Neutrophil (primary cell): ENCODE data around the gene MEGF11.

Experiments used
- H3K27ac ChIP-seq: fragments of 200-600 bp; sonication (generic); 2 replicates; pipeline ENCODE4 v1.5.1; 2016; ENCODE audit warnings: mild to moderate bottlenecking, moderate library complexity
- H3K27me3 ChIP-seq: fragments of 200-600 bp; sonication (generic); 2 replicates; pipeline ENCODE4 v1.6.0; 2016; ENCODE audit warnings: mild to moderate bottlenecking
- H3K36me3 ChIP-seq: fragments of 200-600 bp; sonication (generic); 2 replicates; pipeline ENCODE4 v1.5.1; 2017
- H3K4me1 ChIP-seq, 2 experiments: fragments of 200-600 bp in 1 of 2; sonication (generic) in 1 of 2; 1 replicate in 1 of 2; 2 replicates in 1 of 2; pipeline versions ENCODE4 v1.5.1 to v1.6.1; 2013 to 2016; ENCODE audit warnings: low read depth in 1 of 2, low read length in 1 of 2, mild to moderate bottlenecking in 1 of 2, moderate library complexity in 1 of 2; ENCODE audit not compliant: control insufficient read depth in 1 of 2, insufficient read depth in 1 of 2
- H3K4me3 ChIP-seq, 2 experiments: fragments of 200-600 bp in 1 of 2; sonication (generic) in 1 of 2; 1 replicate in 1 of 2; 2 replicates in 1 of 2; pipeline ENCODE4 v1.5.1; 2013 to 2016; ENCODE audit warnings: low read depth in 1 of 2, low read length in 1 of 2, mild to moderate bottlenecking in 1 of 2, moderate library complexity in 1 of 2
- H3K9me3 ChIP-seq: fragments of 200-600 bp; sonication (generic); 2 replicates; pipeline ENCODE4 v1.5.1; 2016
- CTCF ChIP-seq: fragments of 200-600 bp; sonication (generic); IDR thresholded peaks from 2 replicates; pipeline ENCODE4 v1.5.1; 2016; ENCODE audit warnings: antibody characterized with exemption

MEGF11 gene

GRCh38 chr15:65887565-65887964, 366.0 kb downstream of the MEGF11 start:
- no peak overlapping the region for H3K27ac ChIP-seq

GRCh38 chr15:65885668-65886218, 367.8 kb downstream of the MEGF11 start:
- TF ChIP-seq CTCF: no peak
- Histone ChIP-seq H3K36me3 (peaks cover 83% of the 10 kb centered on the region), H3K4me1 (no peaks in the 10 kb centered on the region), H3K27ac (no peak overlapping the region), H3K4me3 (no peak overlapping the region), H3K9me3 (no peaks in the 10 kb centered on the region), H3K27me3 (no peaks in the 10 kb centered on the region)

More at GRCh38 chr15:65887565-65887964, 366.0 kb downstream of the MEGF11 start:
- Histone ChIP-seq H3K27me3 (no peaks in the 10 kb centered on the region), H3K36me3 (peaks cover 80% of the 10 kb centered on the region), H3K9me3 (no peaks in the 10 kb centered on the region), H3K4me3 (no peak overlapping the region), H3K4me1 (no peaks in the 10 kb centered on the region)
- TF ChIP-seq CTCF: no peak

- Histone ChIP-seq H3K27ac (no peak overlapping the region), H3K27me3 (no peaks in the 10 kb centered on the region), H3K9me3 (no peaks in the 10 kb centered on the region), H3K36me3 (peaks cover 85% of the 10 kb centered on the region), H3K4me1 (no peaks in the 10 kb centered on the region), H3K4me3 (no peak overlapping the region)
- no peak for TF ChIP-seq CTCF
Observed at GRCh38 chr15:65884511-65884910, 369.0 kb downstream of the MEGF11 start.

- peaks cover 85% of the 10 kb centered on the region for H3K36me3 ChIP-seq
- no peak for TF ChIP-seq CTCF
- no peaks in the 10 kb centered on the region for H3K9me3 ChIP-seq
- H3K27ac ChIP-seq: no peak overlapping the region
- H3K4me3 ChIP-seq: no peak overlapping the region
- H3K4me1 ChIP-seq: no peaks in the 10 kb centered on the region
- no peaks in the 10 kb centered on the region for H3K27me3 ChIP-seq
Observed at GRCh38 chr15:65883571-65883970, 370.0 kb downstream of the MEGF11 start.

GRCh38 chr15:65881766-65882434, 371.6 kb downstream of the MEGF11 start:
- Histone ChIP-seq H3K4me3 (no peak overlapping the region), H3K27me3 (no peaks in the 10 kb centered on the region), H3K27ac (peak overlapping the region; percentile 28), H3K4me1 (no peaks in the 10 kb centered on the region), H3K9me3 (no peaks in the 10 kb centered on the region), H3K36me3 (peaks cover 85% of the 10 kb centered on the region)
- no peak for TF ChIP-seq CTCF
